Caco-2 (cell line): ENCODE data around the gene CDHR2. TPM values are rescaled to one million over a fixed set of nuclear protein-coding genes. Genes with fewer than 3 reads are reported as not detected.

Experiments
- BruUV-seq: library from RNA; stranded (reverse); fragments of 400-500 nt; replicated peaks from 2 replicates; lab custom pipeline; 2021; lab: Mats Ljungman, UMichigan
- CTCF ChIA-PET: fragments of 300-600 bp; sonication (Branson Sonifier 250); formaldehyde crosslinking; loops from one replicate; lab custom pipeline; 2022; ENCODE audit warnings: antibody characterized with exemption; lab: Charles Lee
- POLR2A ChIA-PET: fragments of 300-600 bp; sonication (Branson Sonifier 250); formaldehyde crosslinking; loops from one replicate; lab custom pipeline; 2022; ENCODE audit warnings: antibody characterized with exemption; lab: Charles Lee
- DNase-seq, 2 experiments: peaks; one replicate each; pipeline versions ENCODE4 v3.0.0 to v3.0.0-alpha.2; 2020 to 2022
- H3K27me3 ChIP-seq: replicated peaks from 2 replicates; pipeline ENCODE4 v1.6.0; 2011; ENCODE audit warnings: low read length; ENCODE audit not compliant: control insufficient read depth, insufficient read depth
- H3K36me3 ChIP-seq: 2 replicates; pipeline ENCODE4 v1.5.1; 2011; ENCODE audit warnings: low read length; ENCODE audit not compliant: control insufficient read depth, insufficient read depth
- H3K4me1 ChIP-seq: fragments of 250-450 bp; sonication (Bioruptor Pico); 2 replicates; pipeline ENCODE4 v1.5.1; 2020; ENCODE audit warnings: mild to moderate bottlenecking
- H3K4me3 ChIP-seq: 2 replicates; pipeline ENCODE4 v1.5.1; 2011; ENCODE audit warnings: low read depth, mild to moderate bottlenecking, control low read depth, low read length
- H3K9me3 ChIP-seq: fragments of 250-450 bp; sonication (Bioruptor Pico); 2 replicates; pipeline ENCODE4 v1.5.1; 2020; ENCODE audit warnings: mild to moderate bottlenecking, moderate library complexity
- H3K27ac Mint-ChIP-seq: one replicate; pipeline ENCODE4 v1.8.0; 2022; ENCODE audit warnings: mixed read lengths; ENCODE audit not compliant: unreplicated experiment
- H3K27me3 Mint-ChIP-seq: one replicate; pipeline ENCODE4 v1.8.0; 2022; ENCODE audit warnings: mixed read lengths; ENCODE audit not compliant: insufficient read depth, unreplicated experiment
- H3K36me3 Mint-ChIP-seq: one replicate; pipeline ENCODE4 v1.8.0; 2022; ENCODE audit warnings: mild to moderate bottlenecking, mixed read lengths; ENCODE audit not compliant: insufficient read depth, unreplicated experiment
- H3K4me1 Mint-ChIP-seq: one replicate; pipeline ENCODE4 v1.8.0; 2022; ENCODE audit warnings: low read depth, mixed read lengths; ENCODE audit not compliant: unreplicated experiment
- H3K4me3 Mint-ChIP-seq: one replicate; pipeline ENCODE4 v1.8.0; 2022; ENCODE audit warnings: mild to moderate bottlenecking, moderate library complexity, mixed read lengths; ENCODE audit not compliant: unreplicated experiment
- H3K9me3 Mint-ChIP-seq: one replicate; pipeline ENCODE4 v1.8.0; 2022; ENCODE audit warnings: mixed read lengths; ENCODE audit not compliant: unreplicated experiment
- CTCF ChIP-seq, 2 experiments: fragments of 200-600 bp in 1 of 2; IDR thresholded peaks; 1 replicate in 1 of 2; 2 replicates in 1 of 2; pipeline versions ENCODE4 v1.5.1 to v1.8.0; 2011 to 2022; ENCODE audit warnings: antibody characterized with exemption in 1 of 2, control low read depth in 1 of 2, inconsistent platforms in 1 of 2, low read depth in 1 of 2, low read length in 1 of 2, mild to moderate bottlenecking in 1 of 2, moderate library complexity in 1 of 2; ENCODE audit not compliant: insufficient read depth in 1 of 2, severe bottlenecking in 1 of 2, unreplicated experiment in 1 of 2
- intact Hi-C: fragments of 100-400 bp; cut with micrococcal nuclease; formaldehyde crosslinking; loops from one replicate; pipeline ENCODE4 v1.10.0; 2022; ENCODE audit not compliant: unreplicated experiment
- total RNA-seq: library from RNA; stranded (reverse); gene quantifications from 2 replicates; pipeline ENCODE4 v1.2.3, GENCODE V29; 2022

CDHR2 gene
- total RNA-seq, 1 experiment from 2014 or later: 0.59 TPM

DNA sequence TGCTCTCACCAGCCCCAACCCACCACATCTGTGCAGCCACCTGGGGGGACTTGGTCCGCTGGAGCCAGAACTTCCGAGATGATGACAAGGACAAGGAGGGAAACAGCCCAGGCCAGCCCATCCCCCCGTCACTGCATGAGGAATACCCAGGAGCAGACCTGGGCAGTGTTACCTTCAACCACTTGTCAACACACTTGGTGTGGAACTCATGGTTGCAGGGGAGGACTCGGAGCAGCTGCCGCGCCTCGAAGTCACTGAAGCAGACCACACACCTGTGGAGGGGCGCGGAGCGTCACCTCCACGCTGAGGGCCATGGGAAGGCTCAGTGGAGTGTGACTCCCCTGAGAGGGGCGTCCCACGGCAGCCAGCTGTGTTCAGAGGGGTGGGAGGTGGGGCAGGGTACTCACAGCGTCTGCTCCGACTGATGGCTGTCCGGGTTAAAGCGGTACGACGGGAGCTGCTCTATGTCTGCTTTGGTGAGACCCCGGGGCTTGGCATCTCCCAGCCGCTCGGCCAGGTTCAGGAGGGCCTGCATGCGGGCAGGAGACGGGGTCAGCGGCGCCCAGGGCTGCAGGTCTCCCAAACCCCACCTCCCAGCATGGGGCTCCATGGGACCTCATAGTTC, 19.9 kb upstream of the CDHR2 start:
- Mint-ChIP-seq H3K27me3 (no peaks in the 10 kb centered on the region), H3K4me3 (no peak overlapping the region), H3K9me3 (no peaks in the 10 kb centered on the region), H3K27ac (peak overlapping the region; percentile 27), H3K4me1 (peaks cover 5% of the 10 kb centered on the region), H3K36me3 (peaks cover 27% of the 10 kb centered on the region)
- POLR2A ChIA-PET: no interaction called here
- intact Hi-C loops: no loop called here
- H3K27me3 ChIP-seq: no peaks in the 10 kb centered on the region
- no peak overlapping the region for H3K4me3 ChIP-seq
- no peak for DNase-seq
- TF ChIP-seq CTCF (IDR thresholded peaks at IDR 0.05; ENCODE audit: insufficient read depth in 1 of 2, low read depth in 1 of 2, low read length in 1 of 2, severe bottlenecking in 1 of 2, unreplicated experiment in 1 of 2): no peak
- no peaks in the 10 kb centered on the region for H3K9me3 ChIP-seq
- no TSS peak for BruUV-seq
- H3K4me1 ChIP-seq: no peaks in the 10 kb centered on the region
- H3K36me3 ChIP-seq: peaks cover 5% of the 10 kb centered on the region
- CTCF ChIA-PET: no interaction called here

GRCh38 chr5:176529741-176530141, 19.4 kb upstream of the CDHR2 start:
- H3K4me1 Mint-ChIP-seq: peaks cover 5% of the 10 kb centered on the region
- ChIA-PET CTCF (no interaction called here), POLR2A (no interaction called here)
- Histone ChIP-seq H3K27me3 (no peaks in the 10 kb centered on the region), H3K36me3 (peaks cover 7% of the 10 kb centered on the region), H3K4me3 (no peak overlapping the region), H3K9me3 (no peaks in the 10 kb centered on the region), H3K4me1 (no peaks in the 10 kb centered on the region)
- H3K4me3 Mint-ChIP-seq: no peak overlapping the region
- H3K36me3 Mint-ChIP-seq: peaks cover 30% of the 10 kb centered on the region
- peak overlapping the region; percentile 27 for H3K27ac Mint-ChIP-seq
- no peak for DNase-seq
- no TSS peak for BruUV-seq
- no peaks in the 10 kb centered on the region for H3K27me3 Mint-ChIP-seq
- intact Hi-C loops: no loop called here
- TF ChIP-seq CTCF (IDR thresholded peaks at IDR 0.05; ENCODE audit: insufficient read depth in 1 of 2, low read depth in 1 of 2, low read length in 1 of 2, severe bottlenecking in 1 of 2, unreplicated experiment in 1 of 2): no peak
- H3K9me3 Mint-ChIP-seq: no peaks in the 10 kb centered on the region

GRCh38 chr5:176530393-176530982, 18.7 kb upstream of the CDHR2 start:
- Histone ChIP-seq H3K4me1 (no peaks in the 10 kb centered on the region), H3K36me3 (peaks cover 11% of the 10 kb centered on the region), H3K27me3 (no peaks in the 10 kb centered on the region), H3K9me3 (no peaks in the 10 kb centered on the region), H3K4me3 (no peak overlapping the region)
- H3K36me3 Mint-ChIP-seq: peaks cover 34% of the 10 kb centered on the region
- intact Hi-C loops: no loop called here
- no peak overlapping the region for H3K27ac Mint-ChIP-seq
- no peak overlapping the region for H3K4me3 Mint-ChIP-seq
- H3K4me1 Mint-ChIP-seq: peaks cover 5% of the 10 kb centered on the region
- no peak for TF ChIP-seq CTCF (IDR thresholded peaks at IDR 0.05; ENCODE audit: insufficient read depth in 1 of 2, low read depth in 1 of 2, low read length in 1 of 2, severe bottlenecking in 1 of 2, unreplicated experiment in 1 of 2)
- H3K27me3 Mint-ChIP-seq: no peaks in the 10 kb centered on the region
- no peak for DNase-seq
- H3K9me3 Mint-ChIP-seq: no peaks in the 10 kb centered on the region
- no TSS peak for BruUV-seq
- ChIA-PET POLR2A (no interaction called here), CTCF (no interaction called here)
